GM19240 (cell line): ENCODE measurements around the gene C2CD2.
"Not testable (repeated sequence)": the region's sequence is repeated elsewhere in the genome, so short reads cannot be mapped to it uniquely, and the experiment has no call there.

Experiments
- DNase-seq: peaks from one replicate; pipeline ENCODE4 v3.0.0; 2011; ENCODE audit warnings: low spot score; ENCODE audit not compliant: insufficient read length

Gene C2CD2

DNA sequence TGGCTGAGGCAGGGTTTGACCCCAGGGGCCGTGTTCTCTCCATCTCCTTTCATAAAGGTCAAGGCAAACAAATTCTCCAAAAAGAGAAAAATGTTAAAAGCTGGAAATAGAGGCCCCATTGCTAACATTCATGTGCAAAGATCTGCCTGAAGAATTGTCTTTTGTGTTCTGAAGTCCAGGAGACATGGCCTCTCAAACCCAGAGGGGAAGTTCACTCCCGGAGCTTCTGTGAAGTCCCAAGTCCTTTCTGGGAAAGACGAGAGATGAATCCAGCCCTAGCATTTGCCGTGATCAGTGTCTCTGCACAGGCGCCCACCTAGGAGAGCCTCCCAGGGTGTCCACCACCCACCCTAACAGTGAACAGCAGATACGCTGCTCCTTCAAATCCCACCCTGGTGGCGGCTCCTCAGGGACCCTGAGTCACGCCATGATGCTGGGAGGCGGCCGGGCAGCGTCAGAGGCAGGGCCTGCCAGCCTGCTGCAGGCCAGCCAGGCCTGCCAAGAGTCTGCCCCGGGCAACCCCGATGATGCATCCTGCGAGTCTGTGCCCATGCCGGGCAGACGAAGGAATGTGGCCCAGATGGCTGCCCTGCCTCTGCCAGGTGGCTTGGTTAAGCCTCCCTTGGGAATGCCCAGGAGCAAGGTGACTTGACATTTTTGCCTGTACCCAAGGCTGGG is 5.2 kb upstream of the C2CD2 start:
- DNase-seq = no peak

DNA sequence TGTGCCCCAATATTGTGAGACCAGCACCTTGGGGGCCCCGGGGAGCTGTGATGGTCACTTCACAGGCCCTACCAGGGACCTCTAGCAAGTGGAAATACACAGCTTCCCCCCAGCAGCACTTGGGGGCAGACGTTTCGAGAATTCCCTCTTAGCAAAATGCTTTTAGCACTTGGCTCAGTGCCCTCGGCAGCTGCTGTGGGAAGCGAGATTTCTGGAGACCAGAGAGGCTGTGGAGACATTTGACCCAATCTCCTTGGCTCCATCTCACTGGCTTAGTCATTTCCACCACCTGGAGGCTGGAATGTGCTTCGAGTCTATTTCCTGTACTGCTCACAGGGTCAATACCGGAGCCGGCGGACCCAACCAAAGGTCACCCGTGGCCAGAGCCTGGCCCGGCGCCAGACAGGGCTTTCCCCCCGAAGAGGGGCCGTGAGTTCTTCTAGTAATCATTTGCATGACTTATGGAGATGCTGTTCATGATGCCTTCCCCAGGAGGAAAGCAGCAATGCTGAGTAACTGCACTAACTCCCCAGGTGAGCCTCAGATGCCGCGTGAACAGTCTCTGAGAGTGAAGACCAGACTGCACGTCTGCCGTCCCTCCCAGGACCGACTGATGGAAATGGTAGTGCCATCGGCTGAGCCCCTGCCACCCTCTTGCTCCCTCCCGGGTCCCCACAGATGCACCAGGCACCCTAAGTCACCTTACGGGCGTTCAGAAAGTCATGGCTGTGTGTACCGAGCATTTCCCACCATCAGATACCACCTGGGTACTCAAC is 4.4 kb upstream of the C2CD2 start:
- no peak for DNase-seq

DNA sequence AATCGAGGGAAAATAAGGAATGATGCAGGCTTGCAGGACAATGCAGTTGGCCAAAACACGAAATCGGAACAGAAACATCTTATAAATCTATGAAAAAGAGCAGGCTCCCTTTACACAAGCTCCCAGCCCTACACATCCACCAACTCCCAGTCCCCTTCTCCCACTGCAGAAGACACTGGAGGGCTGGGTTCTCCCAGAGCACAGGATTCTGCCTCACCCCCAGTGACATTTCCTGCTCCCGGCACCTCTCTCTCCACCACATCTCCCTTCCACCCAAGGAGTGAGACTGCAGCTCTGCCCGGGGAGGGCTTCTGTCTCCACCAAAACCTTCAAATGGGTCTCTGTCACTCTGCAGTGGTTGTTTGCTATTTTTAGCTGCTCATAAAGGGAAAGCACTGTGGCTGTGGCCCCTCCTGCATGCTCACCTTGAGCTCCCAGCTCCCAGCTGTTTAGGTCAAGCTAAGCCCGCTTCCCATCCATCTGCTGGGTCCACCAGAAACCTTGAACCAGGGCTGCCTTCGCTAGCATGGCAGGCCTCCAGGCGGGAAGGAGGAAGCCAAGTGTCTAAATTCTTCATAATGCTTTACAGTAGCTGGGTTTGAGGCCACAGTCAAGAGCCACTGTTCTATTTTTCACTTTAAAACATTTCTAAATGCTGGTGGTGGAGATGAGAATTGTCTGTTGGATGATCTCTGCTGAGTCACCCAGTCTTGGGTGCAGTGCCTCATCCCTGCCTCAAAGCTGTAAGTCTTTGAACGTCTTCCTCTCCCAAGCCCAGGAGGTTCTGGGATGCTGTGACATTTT is 3.3 kb upstream of the C2CD2 start:
- DNase-seq = no peak

DNA sequence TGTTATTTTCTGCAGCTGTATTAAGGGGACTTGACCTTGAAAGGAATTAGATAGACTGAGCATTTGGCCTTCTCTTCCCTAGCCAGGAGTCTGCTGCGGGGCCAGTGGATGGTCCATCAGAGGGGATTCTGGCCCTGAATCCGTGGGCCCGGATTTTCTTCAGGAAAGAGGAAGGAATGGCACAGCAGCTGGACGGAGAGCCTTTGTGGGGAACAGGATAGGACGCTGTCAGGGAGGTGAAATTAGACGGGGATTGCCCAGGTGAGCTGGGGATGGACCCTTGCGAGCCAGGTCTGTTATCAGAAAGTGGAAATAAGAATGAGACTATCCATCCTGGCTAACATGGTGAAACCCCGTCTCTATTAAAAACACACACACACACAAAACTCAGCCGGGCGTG is 1.7 kb upstream of the C2CD2 start:
- DNase-seq = no peak

DNA sequence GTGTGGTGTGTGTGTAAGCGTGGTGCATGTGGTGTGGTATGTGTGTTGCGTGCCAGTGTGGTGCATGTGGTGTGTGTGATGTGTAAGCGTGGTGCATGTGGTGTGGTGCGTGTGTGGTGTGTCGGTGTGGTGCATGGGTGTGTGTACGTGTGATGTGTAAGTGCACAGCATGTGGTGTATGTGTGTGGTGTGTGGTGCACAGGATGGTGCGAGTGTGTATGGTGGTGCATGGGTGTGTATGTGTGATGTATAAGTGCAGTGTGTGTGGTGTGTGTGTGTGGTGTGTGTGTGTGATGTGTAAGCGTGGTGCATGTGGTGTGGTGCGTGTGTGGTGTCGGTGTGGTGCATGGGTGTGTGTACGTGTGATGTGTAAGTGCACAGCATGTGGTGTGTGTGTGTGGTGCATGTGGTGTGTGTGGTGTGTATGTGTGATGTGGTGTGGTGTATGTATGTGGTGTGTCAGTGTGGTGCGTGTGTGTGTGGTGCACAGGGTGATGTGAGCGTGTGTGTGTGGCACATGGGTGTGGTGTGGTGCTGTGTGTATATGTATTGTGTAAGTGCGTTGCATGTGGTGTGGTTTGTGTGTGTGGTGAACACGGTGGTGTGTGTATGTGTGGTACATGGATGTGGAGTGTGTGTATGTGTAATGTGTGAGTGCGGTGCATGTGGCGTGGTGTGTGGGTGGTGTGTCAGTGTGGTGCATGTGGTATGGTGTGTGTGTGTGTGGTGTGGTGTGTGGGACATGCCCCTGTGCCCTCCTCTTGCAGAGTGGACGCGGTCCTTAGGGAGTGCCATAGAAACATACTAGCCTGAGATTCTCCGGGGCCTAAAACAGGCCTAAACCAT is 1.1 kb upstream of the C2CD2 start:
- DNase-seq = no peak

DNA sequence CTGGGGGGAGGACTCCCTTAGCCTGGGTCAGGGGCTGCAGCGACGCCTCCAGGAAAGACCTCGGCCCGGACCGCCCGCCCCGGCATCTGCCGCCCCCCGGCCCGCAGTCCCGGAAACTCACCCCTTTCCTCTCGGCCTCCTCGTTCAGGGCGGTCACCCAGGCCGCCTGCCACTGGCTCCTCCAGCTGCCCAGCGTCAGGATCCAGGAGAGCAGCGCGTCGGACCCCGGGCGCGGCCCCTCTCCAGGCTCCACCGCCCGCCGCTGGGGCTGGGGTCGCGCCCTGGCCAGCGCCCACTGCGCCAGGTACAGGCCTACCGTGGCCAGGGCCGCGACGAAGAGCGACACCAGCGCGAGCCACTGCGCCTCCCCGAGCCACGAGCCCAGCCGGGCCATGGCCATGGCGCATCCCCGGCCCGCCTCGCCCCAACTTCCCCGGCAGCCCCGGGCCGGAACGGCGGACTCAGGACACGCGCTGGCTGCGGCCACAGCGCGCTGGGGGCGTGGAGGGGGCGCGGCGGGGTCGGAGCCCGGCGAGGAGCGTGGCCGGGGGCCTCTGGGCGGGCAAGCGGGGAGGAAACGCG is 478 bp downstream of the C2CD2 start:
- no peak for DNase-seq

DNA sequence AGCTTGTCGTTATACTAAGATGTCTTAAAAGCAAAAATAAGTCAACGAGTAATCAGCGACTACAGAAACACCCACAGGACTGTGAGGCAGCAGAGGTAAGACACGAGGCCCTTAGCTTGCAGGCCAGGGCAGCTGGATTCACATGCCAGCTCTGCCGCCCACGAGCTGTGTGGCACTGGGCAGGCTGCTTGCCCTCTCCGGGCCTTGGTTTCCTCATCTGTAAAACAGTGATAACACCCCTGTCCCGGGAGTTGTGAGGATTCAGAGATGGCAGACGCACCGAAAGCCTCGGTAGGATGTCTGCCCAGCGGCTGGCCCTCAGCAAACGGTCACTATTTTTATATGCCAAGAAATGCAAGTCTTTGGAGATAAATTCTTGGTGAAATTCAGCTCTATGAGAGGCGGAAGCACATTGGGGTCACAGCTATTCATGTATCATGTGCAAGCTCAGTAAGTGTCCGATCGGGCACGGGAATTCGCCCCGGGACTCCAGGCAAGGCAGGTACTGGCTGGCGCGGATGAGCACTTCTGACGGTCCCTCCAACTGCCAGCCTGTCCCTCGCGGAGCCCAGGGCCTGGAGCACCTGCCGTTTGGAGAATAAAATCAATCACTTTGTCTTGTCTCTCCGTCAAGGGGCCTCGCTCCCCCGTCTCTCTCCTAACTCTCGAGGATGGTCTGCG is 1.1 kb downstream of the C2CD2 start:
- DNase-seq = no peak

DNA sequence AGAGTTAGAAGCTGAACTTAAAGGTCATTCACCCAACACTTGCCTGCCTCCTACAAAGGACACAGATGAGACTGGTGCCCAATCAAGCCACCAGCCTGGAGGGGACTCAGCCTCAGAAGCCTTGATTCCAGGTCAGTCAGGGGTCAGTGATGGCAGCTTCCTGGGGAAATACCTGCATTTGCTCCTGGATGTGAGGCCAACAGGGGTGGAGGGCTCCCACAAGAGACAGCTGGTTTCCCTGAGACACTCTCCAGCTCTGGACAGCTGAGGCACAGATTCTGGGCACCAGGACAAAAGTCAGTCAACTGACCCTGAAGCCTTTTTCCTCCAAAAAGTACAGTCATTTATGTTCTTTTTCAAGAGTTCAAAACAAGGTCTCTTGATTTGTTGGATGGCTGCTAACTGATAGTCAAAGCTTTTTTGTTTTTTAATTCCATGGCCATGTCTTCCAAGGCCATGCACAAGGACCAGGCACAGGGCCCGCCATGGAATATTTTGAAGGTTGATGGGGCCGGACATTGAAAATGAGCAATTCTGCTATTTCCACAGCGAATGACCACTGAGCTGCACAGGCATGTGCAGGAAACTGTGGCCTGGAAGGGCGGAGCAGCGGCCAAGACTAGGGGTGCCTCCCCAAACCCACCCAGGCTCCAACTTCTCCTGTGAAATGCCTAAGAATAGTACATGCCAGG is 1.8 kb downstream of the C2CD2 start:
- DNase-seq = no peak

DNA sequence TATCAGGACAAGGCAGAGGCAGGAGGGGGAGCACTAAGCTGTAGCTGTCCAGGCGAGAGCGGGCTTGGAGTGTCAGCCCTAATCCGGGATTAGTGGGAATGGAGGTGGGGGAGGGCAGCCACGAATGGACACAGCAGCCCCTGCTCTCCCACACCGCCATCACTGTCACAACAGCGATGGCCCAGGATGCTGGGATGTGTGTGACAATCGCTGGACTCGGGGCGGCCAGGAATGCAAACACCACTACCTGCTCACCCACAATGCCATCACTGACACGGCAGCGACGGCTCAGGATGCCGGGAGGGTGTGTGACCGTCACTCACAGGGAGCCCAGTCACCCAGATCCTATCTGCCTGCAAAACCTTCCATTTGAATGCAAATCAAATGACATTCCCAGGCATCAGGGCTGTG is 2.9 kb downstream of the C2CD2 start:
- DNase-seq = no peak

DNA sequence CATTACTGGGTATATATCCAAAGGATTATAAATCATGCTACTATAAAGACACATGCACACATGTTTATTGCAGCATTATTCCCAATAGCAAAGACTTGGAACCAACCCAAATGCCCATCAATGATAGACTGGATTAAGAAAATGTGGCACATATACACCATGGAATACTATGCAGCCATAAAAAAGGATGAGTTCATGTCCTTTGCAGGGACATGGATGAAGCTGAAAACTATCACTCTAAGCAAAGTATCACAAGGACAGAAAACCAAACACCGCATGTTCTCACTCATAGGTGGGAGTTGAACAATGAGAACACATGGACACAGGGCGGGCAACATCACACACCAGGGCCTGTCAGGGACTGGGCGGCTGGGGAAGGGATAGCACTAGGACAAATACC is 4.2 kb downstream of the C2CD2 start:
- DNase-seq = not testable (repeated sequence)

DNA sequence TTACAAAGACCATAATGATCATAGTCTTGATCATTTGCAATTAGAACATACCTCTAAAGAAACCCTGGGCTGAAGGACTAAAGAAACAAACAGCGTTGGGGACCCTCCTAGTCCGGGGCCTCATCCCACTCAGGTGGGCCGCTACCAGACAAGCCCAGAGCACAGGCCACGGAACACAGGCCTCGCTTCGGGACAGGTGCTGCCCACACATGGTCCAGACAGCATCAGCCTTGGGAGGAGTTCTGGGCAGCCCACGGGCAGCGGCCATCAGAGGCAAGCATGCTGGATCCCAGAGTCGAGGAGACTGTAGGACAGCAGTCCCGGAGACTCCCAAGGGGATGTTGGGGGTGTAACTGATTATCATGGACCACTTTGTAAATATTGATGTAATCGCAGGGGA is 4.9 kb downstream of the C2CD2 start:
- DNase-seq = no peak

DNA sequence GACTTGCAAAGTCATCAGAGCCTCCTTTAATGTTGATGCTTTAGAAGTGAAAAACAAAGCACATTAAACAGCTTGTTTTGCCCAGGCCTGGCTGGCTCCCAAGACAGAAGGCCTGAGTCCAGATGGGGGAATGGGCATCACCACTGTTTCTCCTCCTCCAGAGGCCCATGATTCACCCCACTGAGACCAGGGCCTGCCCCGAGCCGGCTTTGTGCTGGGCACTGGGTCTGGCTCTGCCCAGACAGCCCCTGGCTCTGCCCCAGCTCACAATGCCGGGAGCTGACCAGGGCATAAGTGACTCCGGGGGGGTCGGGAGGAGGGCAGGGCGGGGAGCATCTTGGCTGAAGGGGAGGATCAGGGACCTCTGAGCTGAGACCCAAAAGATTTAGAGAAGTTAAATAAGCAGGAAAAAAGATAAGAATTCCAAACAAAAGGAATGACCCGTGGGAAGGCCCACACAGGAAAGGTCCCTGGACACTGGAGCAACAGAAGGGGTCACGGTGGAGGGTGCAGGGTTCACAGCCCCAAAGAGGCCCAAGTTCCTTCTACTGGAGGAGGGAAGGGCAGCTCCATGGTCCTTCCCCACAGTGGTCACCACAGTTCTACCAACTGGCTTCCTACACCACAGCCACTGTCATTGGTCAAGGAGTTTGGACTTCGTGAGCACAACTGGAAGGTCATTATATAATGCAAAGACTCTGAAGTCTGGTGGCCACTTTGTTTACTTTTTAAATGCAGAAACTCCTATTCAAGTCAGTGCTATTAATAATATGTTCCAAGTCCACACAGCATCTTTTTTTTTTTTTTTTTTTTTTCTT is 5.5 kb downstream of the C2CD2 start:
- no peak for DNase-seq

DNA sequence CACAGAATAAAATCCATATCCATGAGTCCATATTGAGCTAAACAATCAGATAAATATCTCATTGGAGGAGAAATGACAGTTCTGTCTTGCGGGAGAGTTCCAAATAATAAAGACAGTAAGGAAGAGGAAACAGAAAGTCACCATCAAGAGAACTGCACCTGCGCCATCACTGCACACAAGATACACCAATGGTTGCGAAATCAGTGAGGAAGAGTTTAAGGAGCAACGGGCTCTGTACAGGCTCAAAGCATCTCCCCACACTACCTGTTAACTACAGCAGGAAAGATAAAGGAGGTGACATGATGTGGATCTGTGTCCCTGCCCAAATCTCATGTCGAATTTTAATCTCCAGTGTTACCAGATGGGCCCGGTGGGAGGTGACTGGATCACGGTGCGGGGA is 7.8 kb downstream of the C2CD2 start:
- DNase-seq = no peak

DNA sequence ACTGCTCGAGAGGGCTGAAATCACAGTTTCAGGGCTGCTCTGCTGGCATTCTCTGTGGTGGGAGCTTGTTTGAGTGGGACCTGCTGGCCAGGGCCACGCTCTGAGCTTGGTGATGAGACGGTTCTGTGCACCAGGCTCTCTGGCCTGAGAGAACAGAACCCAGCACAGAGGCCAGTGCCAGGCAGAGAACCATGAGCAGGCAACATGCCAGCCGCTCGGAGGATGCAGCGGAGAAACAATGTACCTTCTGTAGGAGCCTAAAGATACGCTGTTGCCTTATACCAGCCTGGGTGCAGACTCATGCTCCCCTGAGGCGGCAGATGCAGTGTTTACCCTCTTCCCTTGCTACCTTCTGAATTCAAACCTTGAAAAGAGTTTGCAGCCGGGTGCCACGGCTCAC is 10.0 kb downstream of the C2CD2 start:
- no peak for DNase-seq

DNA sequence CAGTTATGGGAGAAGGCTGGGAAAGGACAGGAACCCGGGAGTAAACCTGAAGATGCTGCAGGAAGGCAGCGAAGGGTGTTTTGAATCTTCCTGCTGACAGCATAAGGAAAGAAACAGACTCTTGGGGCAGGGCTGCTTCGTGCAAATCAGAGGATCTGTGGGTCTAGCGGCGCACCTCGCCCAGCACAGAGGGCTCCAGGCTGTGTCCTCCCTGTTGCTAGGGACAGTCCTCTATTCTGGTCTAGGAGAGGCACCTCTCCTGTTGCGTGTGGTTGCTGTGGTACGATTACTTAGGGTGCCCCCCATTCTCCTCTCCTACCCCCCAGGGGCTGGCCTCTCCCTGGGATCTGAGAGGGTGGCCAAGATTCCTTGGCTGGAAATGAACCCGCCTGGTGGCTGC is 11.4 kb downstream of the C2CD2 start:
- DNase-seq = no peak

DNA sequence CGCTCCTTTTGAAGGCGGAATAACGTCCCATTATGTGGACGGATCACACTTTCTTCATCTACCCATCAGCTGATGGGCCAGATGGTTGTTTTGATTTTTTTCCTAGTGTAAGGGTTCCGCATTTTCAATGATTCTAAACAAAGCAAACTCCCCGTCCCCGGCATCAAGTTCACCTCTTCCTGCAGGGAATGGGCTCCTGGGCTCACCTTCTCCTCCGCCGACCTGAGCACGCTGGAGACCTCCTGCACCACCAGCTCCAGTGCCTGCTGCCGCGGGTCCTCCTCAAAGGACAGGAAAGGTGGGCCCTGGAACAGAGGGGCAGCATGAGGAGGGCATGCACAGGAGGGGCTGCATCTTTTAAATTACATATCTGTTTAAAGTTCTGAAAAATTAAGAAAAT is 11.9 kb downstream of the C2CD2 start:
- DNase-seq = no peak

DNA sequence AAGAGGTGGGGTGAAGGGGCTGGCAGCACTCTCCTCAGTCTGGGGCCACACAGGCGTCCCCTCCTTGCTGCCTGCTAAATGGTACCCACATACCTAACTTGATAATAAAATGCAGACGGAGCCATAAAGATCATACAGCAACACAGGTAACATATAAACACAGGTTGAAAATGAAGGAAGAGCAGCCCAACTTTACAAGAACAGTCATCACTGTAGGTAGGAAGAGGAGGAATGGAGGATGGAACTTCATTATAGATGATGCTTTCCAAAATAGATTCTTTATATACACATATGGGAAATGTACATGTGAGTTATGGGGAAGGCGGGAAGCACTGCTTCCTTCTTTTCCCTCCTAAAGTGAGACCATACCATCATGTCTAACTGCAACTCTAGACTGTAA is 13.4 kb downstream of the C2CD2 start:
- DNase-seq = no peak

DNA sequence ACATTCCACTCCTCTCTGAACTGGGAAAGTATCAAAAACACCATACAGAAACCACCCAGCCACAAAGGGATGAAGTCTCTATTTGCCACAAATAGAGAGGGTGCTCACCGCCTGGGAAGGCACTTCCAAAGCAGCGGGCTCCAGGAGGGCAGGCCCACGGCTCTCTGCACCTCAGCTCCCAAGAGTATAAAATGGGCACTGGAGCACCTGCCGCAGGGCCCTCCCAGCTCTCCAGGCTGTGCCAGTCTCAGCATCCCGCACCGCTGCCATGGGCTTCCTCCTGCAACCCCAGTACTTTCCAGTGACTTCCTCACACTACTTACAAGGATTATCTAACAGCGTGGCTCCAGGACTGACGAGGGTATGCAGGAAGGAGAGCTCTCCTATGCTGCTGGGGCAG is 14.4 kb downstream of the C2CD2 start:
- no peak for DNase-seq
